Neural cell (in vitro differentiated cells): ENCODE measurements around the gene NUDT19. TPM values are rescaled to one million over a fixed set of nuclear protein-coding genes. Genes with fewer than 3 reads are reported as not detected.
A peak's percentile ranks its signal among the peaks of the same experiment; 100 is the strongest.

Source experiments
- H2AFZ ChIP-seq: fragments of 200-600, 300-800 bp; sonication (generic), shearing (Covaris generic); 2 replicates; pipeline ENCODE4 v1.6.0; 2014; ENCODE audit warnings: low read depth, mild to moderate bottlenecking, antibody characterized with exemption, low read length, moderate library complexity
- H3F3A ChIP-seq: fragments of 200-600 bp; shearing (Covaris generic); 2 replicates; pipeline ENCODE4 v1.6.1; 2016; ENCODE audit warnings: mild to moderate bottlenecking, moderate library complexity, mixed read lengths, antibody characterized with exemption, low read length; ENCODE audit not compliant: insufficient read depth, poor library complexity, severe bottlenecking
- H3K27ac ChIP-seq: fragments of 200-600, 300-800 bp; sonication (generic), shearing (Covaris generic); 2 replicates; pipeline ENCODE4 v1.5.1; 2014; ENCODE audit warnings: mild to moderate bottlenecking, low read length, moderate library complexity
- H3K27me3 ChIP-seq: fragments of 300-800, 200-600 bp; sonication (generic), shearing (Covaris generic); 2 replicates; pipeline ENCODE4 v1.6.0; 2014; ENCODE audit warnings: mild to moderate bottlenecking, low read depth, low read length, moderate library complexity; ENCODE audit not compliant: insufficient read depth
- H3K36me3 ChIP-seq: fragments of 300-800, 200-600 bp; sonication (generic), shearing (Covaris generic); 2 replicates; pipeline ENCODE4 v1.5.1; 2014; ENCODE audit warnings: mild to moderate bottlenecking, antibody characterized with exemption, low read length, moderate library complexity; ENCODE audit not compliant: insufficient read depth
- H3K4me2 ChIP-seq: fragments of 300-800, 200-600 bp; sonication (generic), shearing (Covaris generic); 2 replicates; pipeline ENCODE4 v1.6.0; 2014; ENCODE audit warnings: mild to moderate bottlenecking, low read length
- H3K4me3 ChIP-seq: fragments of 300-800, 200-600 bp; sonication (generic), shearing (Covaris generic); 2 replicates; pipeline ENCODE4 v1.5.1; 2014; ENCODE audit warnings: mild to moderate bottlenecking, low read length, moderate library complexity
- H3K79me2 ChIP-seq: fragments of 200-600 bp; shearing (Covaris generic); replicated peaks from 2 replicates; pipeline ENCODE4 v1.6.0; 2014; ENCODE audit warnings: mild to moderate bottlenecking, low read length, moderate library complexity; ENCODE audit not compliant: insufficient read depth
- H3K9ac ChIP-seq: fragments of 300-800, 200-600 bp; sonication (generic), shearing (Covaris generic); 2 replicates; pipeline ENCODE4 v1.6.1; 2016; ENCODE audit warnings: mild to moderate bottlenecking, low read length, mixed read lengths
- H3K9me2 ChIP-seq: fragments of 200-600 bp; shearing (Covaris generic); 2 replicates; pipeline ENCODE4 v1.6.1; 2016; ENCODE audit warnings: mild to moderate bottlenecking, low read length, mixed read lengths; ENCODE audit not compliant: insufficient read depth
- H3K9me3 ChIP-seq: fragments of 200-600, 300-800 bp; sonication (generic), shearing (Covaris generic); 2 replicates; pipeline ENCODE4 v1.6.1; 2016; ENCODE audit warnings: mild to moderate bottlenecking, mixed run types, low read length, moderate library complexity, mixed read lengths
- H4K20me1 ChIP-seq: fragments of 200-600 bp; shearing (Covaris generic); 2 replicates; pipeline ENCODE4 v1.6.1; 2016; ENCODE audit warnings: mild to moderate bottlenecking, mixed run types; ENCODE audit not compliant: insufficient read depth
- EP300 ChIP-seq: fragments of 450-650 bp; conservative IDR thresholded peaks from 2 replicates; pipeline ENCODE4 v1.6.1; 2014; ENCODE audit warnings: antibody characterized with exemption, mild to moderate bottlenecking, moderate library complexity; ENCODE audit not compliant: poor library complexity, severe bottlenecking
- EZH2 ChIP-seq: fragments of 200-600, 300-800 bp; shearing (Covaris generic), sonication (generic); IDR thresholded peaks from 2 replicates; pipeline ENCODE4 v1.6.1; 2014; ENCODE audit warnings: antibody characterized with exemption, low read length, borderline replicate concordance, mild to moderate bottlenecking; ENCODE audit not compliant: insufficient read depth, poor library complexity, severe bottlenecking
- MXI1 ChIP-seq: fragments of 450-650 bp; conservative IDR thresholded peaks from 2 replicates; pipeline ENCODE4 v1.6.1; 2014; ENCODE audit warnings: antibody characterized with exemption, mild to moderate bottlenecking; ENCODE audit not compliant: poor library complexity, severe bottlenecking
- POLR2AphosphoS5 ChIP-seq: IDR thresholded peaks from 2 replicates; pipeline ENCODE4 v1.6.1; 2012
- RAD21 ChIP-seq: fragments of 450-650 bp; conservative IDR thresholded peaks from 2 replicates; pipeline ENCODE4 v1.6.1; 2014; ENCODE audit warnings: antibody characterized with exemption, mild to moderate bottlenecking, moderate library complexity
- SMC3 ChIP-seq: fragments of 450-650 bp; conservative IDR thresholded peaks from 2 replicates; pipeline ENCODE4 v1.6.1; 2014; ENCODE audit warnings: antibody characterized with exemption, mild to moderate bottlenecking, moderate library complexity; ENCODE audit not compliant: poor library complexity
- TAF1 ChIP-seq: IDR thresholded peaks from 2 replicates; pipeline ENCODE4 v1.6.1; 2012; ENCODE audit warnings: low read depth
- polyA plus RNA-seq: library from polyadenylated mRNA; depleted of rRNA; stranded (reverse); fragments of >200 nt; gene quantifications from 2 replicates; pipeline ENCODE4 v1.2.3, GENCODE V29; 2014
- TF ChIP-seq, protein P1 (sequence below): IDR thresholded peaks from 2 replicates; pipeline ENCODE4 v1.6.1; 2012; ENCODE audit warnings: borderline replicate concordance
- TF ChIP-seq, protein P2 (sequence below): fragments of 450-650 bp; IDR thresholded peaks from 2 replicates; pipeline ENCODE4 v1.5.1; 2014; ENCODE audit warnings: antibody characterized with exemption, mild to moderate bottlenecking, moderate library complexity; ENCODE audit not compliant: poor library complexity, severe bottlenecking

Gene NUDT19
- polyA plus RNA-seq, 1 donor from 2014 or later, result 1.2 TPM

DNA sequence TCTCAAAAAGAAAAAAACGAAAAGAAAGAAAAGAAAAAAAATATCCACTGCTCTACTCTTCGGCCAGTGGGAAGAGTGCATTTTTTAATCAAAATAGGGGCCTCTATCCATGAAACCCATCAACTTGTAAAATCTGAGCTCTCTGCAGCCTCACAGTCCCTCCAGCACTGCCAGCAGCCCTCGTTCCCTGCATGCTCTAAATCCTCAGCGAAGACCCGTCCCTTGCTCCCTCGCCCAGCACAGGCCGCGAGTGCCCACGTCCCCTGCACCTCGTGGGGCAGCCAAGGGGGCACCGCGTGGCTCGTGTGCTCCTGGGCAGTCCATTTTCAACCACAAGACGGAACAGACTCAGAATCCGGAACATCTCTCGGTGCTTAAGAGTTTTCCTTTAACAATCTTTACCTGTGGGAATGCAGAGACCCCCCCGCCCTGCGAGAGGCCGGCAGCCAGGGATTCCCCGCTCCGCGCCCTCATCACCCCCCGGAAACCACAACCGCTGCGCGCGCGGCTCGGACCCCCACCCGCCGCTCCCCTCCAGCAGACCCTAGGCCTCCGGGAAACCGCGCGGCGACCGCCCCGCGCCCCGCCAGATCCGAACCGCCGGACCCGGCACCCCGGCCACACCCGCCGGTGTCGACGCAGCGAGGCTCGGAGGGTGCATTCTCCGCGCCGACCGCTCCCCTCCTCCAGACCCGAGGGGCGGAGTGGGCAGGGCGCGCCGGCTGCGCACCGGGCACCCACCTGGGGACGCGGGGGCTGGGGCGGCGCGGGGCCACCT is 17.3 kb upstream of the NUDT19 start:
- H3K27ac ChIP-seq, result peak overlapping the region; percentile 45
- no peaks in the 10 kb centered on the region for H4K20me1 ChIP-seq
- peaks cover 27% of the 10 kb centered on the region for H3K27me3 ChIP-seq
- H2AFZ ChIP-seq, result no peak overlapping the region
- no peak for TF ChIP-seq RAD21
- no peak for TF ChIP-seq EZH2
- TF ChIP-seq, protein P1, sequence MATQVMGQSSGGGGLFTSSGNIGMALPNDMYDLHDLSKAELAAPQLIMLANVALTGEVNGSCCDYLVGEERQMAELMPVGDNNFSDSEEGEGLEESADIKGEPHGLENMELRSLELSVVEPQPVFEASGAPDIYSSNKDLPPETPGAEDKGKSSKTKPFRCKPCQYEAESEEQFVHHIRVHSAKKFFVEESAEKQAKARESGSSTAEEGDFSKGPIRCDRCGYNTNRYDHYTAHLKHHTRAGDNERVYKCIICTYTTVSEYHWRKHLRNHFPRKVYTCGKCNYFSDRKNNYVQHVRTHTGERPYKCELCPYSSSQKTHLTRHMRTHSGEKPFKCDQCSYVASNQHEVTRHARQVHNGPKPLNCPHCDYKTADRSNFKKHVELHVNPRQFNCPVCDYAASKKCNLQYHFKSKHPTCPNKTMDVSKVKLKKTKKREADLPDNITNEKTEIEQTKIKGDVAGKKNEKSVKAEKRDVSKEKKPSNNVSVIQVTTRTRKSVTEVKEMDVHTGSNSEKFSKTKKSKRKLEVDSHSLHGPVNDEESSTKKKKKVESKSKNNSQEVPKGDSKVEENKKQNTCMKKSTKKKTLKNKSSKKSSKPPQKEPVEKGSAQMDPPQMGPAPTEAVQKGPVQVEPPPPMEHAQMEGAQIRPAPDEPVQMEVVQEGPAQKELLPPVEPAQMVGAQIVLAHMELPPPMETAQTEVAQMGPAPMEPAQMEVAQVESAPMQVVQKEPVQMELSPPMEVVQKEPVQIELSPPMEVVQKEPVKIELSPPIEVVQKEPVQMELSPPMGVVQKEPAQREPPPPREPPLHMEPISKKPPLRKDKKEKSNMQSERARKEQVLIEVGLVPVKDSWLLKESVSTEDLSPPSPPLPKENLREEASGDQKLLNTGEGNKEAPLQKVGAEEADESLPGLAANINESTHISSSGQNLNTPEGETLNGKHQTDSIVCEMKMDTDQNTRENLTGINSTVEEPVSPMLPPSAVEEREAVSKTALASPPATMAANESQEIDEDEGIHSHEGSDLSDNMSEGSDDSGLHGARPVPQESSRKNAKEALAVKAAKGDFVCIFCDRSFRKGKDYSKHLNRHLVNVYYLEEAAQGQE, result no peak
- no peak for TF ChIP-seq POLR2AphosphoS5
- no peak for TF ChIP-seq EP300
- TF ChIP-seq, protein P2, sequence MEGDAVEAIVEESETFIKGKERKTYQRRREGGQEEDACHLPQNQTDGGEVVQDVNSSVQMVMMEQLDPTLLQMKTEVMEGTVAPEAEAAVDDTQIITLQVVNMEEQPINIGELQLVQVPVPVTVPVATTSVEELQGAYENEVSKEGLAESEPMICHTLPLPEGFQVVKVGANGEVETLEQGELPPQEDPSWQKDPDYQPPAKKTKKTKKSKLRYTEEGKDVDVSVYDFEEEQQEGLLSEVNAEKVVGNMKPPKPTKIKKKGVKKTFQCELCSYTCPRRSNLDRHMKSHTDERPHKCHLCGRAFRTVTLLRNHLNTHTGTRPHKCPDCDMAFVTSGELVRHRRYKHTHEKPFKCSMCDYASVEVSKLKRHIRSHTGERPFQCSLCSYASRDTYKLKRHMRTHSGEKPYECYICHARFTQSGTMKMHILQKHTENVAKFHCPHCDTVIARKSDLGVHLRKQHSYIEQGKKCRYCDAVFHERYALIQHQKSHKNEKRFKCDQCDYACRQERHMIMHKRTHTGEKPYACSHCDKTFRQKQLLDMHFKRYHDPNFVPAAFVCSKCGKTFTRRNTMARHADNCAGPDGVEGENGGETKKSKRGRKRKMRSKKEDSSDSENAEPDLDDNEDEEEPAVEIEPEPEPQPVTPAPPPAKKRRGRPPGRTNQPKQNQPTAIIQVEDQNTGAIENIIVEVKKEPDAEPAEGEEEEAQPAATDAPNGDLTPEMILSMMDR, result no peak
- no peak for TF ChIP-seq TAF1
- TF ChIP-seq SMC3, result peak; percentile 44
- TF ChIP-seq MXI1, result peak; percentile 52
- H3K4me2 ChIP-seq, result peak overlapping the region; percentile 72
- no peaks in the 10 kb centered on the region for H3F3A ChIP-seq
- H3K9me2 ChIP-seq, result no peaks in the 10 kb centered on the region
- peak overlapping the region; percentile 91 for H3K4me3 ChIP-seq
- peak overlapping the region; percentile 74 for H3K9ac ChIP-seq
- no peaks in the 10 kb centered on the region for H3K9me3 ChIP-seq
- no peaks in the 10 kb centered on the region for H3K36me3 ChIP-seq
- H3K79me2 ChIP-seq, result peaks cover 14% of the 10 kb centered on the region

GRCh38 chr19:32674931-32675719 is 16.5 kb upstream of the NUDT19 start, which contains the start of gene ANKRD27:
ANKRD27 (minus strand) TSS chr19:32675180; CDS start chr19:32659015, 16,165 bp downstream.
- H3K4me2 ChIP-seq, result peak within 1 kb of the TSS; percentile 72
- H3K27me3 ChIP-seq, result peaks cover 27% of the 10 kb centered on the region
- no peaks in the 10 kb centered on the region for H3K9me2 ChIP-seq
- H3K36me3 ChIP-seq, result no peaks in the 10 kb centered on the region
- peaks cover 14% of the 10 kb centered on the region for H3K79me2 ChIP-seq
- no peaks in the 10 kb centered on the region for H3F3A ChIP-seq
- peak within 1 kb of the TSS; percentile 45 for H3K27ac ChIP-seq
- no peaks in the 10 kb centered on the region for H4K20me1 ChIP-seq
- H3K9ac ChIP-seq, result peak within 1 kb of the TSS; percentile 74
- peak within 1 kb of the TSS; percentile 83 for H2AFZ ChIP-seq
- peak within 1 kb of the TSS; percentile 91 for H3K4me3 ChIP-seq
- H3K9me3 ChIP-seq, result no peaks in the 10 kb centered on the region
- TF ChIP-seq RAD21 (peak; percentile 7), EP300 (no peak), POLR2AphosphoS5 (peak; percentile 92), TAF1 (peak; percentile 63), MXI1 (peak; percentile 45)
